ENCODE results near the gene WDR7. TPM values are rescaled to one million over a fixed set of nuclear protein-coding genes. Genes with fewer than 3 reads are reported as not detected.

The WDR7 gene
- total and polyA plus RNA-seq, 2 experiments from 2014 or later, result 7.0 to 14.8 TPM

DNA sequence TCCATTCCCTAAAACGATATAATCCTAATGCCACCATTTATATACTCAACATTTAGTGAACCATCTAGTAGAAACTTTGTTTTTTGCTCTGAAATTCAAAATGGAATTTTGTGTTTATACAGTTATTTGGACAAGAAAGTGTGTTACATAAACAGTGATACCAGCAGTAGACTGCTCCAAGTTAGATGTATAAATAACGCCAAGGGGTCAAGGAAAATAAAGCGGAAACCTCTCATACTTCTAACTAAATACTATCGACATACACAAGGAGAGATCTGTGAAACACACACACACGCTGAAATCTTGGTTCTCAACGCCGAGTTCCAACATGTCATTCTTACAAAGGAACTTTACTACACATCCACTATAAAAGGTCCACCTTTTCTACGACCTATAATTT is 14.0 kb upstream of the WDR7 start:
- H3K9me3 Mint-ChIP-seq, result no peaks in the 10 kb centered on the region; the same call in 2 of the 3 replicates
- Histone ChIP-seq H3K4me1 (ENCODE audit: insufficient read depth) (peaks cover 14% of the 10 kb centered on the region; the same call in 1 of the 2 replicates), H3K27me3 (ENCODE audit: insufficient read depth) (no peaks in the 10 kb centered on the region), H3K36me3 (ENCODE audit: insufficient read depth) (no peaks in the 10 kb centered on the region), H3F3A (replicated peaks; ENCODE audit: low read depth) (no peaks in the 10 kb centered on the region), H4K20me1 (replicated peaks; ENCODE audit: insufficient read depth) (peaks cover 26% of the 10 kb centered on the region), H3K4me3 (peak overlapping the region; percentile 98), H2AFZ (no peak overlapping the region), H3K79me2 (replicated peaks; ENCODE audit: insufficient read depth) (peaks cover 61% of the 10 kb centered on the region), H3K27ac (ENCODE audit: low read depth) (no peak overlapping the region), H3K4me2 (peak overlapping the region; percentile 89), H3K9me2 (ENCODE audit: insufficient read depth) (no peaks in the 10 kb centered on the region)
- H3K4me1 Mint-ChIP-seq, result peaks cover 13% of the 10 kb centered on the region
- H3K36me3 Mint-ChIP-seq (ENCODE audit: low read depth), result peaks cover 22% of the 10 kb centered on the region
- H3K27me3 Mint-ChIP-seq (ENCODE audit: insufficient read depth, low read depth, poor library complexity), result peaks cover 7% of the 10 kb centered on the region
- H3K4me3 Mint-ChIP-seq, result peak overlapping the region; percentile 100
- DNase-seq (ENCODE audit: low spot score) (no peak), ATAC-seq (no peak)
- TF ChIP-seq ZNF331 (CRISPR knock-in tag; IDR thresholded peaks at IDR 0.05; ENCODE audit: low read depth) (no peak), ZNF114 (CRISPR knock-in tag; IDR thresholded peaks at IDR 0.05) (no peak), STAT1 (IDR thresholded peaks at IDR 0.05; ENCODE audit: unreplicated experiment) (no peak)
- peak overlapping the region; percentile 100 for H3K27ac Mint-ChIP-seq

DNA sequence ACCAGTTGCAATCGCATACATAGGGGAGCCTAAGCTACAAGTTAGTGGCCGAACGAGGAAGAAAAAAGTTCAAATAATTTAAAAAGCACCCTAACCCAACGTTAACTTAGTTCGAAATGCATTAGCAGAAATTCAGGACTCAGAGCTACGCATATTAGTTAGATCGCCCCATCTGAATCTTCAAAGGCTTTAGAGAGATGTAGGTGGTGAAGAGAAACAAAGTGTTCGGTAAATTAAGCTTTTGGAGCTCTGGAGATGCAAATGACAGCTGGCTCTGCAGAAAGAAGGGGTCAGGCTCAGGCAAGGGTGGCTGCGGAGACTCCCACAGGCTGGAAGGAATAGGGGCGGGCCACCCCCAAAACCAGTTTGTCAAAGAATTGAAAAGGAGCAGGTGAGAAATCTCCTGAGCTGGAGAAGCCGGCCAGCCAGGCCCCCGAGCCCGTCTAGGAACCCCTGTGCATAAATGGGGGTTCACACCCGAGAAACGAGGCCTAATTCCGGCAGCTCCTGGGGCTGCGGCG is 13.4 kb upstream of the WDR7 start:
- no peak for TF ChIP-seq POLR2AphosphoS5 (IDR thresholded peaks at IDR 0.05; ENCODE audit: low read depth)
- no peak for TF ChIP-seq ZNF114 (CRISPR knock-in tag; IDR thresholded peaks at IDR 0.05)
- TF ChIP-seq EZH2 (IDR thresholded peaks at IDR 0.05; ENCODE audit: low read depth, unreplicated experiment), result no peak
- TF ChIP-seq STAT1 (IDR thresholded peaks at IDR 0.05; ENCODE audit: unreplicated experiment), result no peak
- no peak for TF ChIP-seq CREB1 (CRISPR knock-in tag; IDR thresholded peaks at IDR 0.05; ENCODE audit: low read depth)
- TF ChIP-seq, protein P1, sequence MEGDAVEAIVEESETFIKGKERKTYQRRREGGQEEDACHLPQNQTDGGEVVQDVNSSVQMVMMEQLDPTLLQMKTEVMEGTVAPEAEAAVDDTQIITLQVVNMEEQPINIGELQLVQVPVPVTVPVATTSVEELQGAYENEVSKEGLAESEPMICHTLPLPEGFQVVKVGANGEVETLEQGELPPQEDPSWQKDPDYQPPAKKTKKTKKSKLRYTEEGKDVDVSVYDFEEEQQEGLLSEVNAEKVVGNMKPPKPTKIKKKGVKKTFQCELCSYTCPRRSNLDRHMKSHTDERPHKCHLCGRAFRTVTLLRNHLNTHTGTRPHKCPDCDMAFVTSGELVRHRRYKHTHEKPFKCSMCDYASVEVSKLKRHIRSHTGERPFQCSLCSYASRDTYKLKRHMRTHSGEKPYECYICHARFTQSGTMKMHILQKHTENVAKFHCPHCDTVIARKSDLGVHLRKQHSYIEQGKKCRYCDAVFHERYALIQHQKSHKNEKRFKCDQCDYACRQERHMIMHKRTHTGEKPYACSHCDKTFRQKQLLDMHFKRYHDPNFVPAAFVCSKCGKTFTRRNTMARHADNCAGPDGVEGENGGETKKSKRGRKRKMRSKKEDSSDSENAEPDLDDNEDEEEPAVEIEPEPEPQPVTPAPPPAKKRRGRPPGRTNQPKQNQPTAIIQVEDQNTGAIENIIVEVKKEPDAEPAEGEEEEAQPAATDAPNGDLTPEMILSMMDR (conservative IDR thresholded peaks at IDR 0.05; ENCODE audit: low read depth in 2 of 2), result no peak
- no peak for TF ChIP-seq JUNB (IDR thresholded peaks at IDR 0.05; ENCODE audit: unreplicated experiment)
- TF ChIP-seq EZH2phosphoT487 (IDR thresholded peaks at IDR 0.05; ENCODE audit: unreplicated experiment), result no peak
- TF ChIP-seq ZNF331 (CRISPR knock-in tag; IDR thresholded peaks at IDR 0.05; ENCODE audit: low read depth), result no peak
- TF ChIP-seq, protein P2, sequence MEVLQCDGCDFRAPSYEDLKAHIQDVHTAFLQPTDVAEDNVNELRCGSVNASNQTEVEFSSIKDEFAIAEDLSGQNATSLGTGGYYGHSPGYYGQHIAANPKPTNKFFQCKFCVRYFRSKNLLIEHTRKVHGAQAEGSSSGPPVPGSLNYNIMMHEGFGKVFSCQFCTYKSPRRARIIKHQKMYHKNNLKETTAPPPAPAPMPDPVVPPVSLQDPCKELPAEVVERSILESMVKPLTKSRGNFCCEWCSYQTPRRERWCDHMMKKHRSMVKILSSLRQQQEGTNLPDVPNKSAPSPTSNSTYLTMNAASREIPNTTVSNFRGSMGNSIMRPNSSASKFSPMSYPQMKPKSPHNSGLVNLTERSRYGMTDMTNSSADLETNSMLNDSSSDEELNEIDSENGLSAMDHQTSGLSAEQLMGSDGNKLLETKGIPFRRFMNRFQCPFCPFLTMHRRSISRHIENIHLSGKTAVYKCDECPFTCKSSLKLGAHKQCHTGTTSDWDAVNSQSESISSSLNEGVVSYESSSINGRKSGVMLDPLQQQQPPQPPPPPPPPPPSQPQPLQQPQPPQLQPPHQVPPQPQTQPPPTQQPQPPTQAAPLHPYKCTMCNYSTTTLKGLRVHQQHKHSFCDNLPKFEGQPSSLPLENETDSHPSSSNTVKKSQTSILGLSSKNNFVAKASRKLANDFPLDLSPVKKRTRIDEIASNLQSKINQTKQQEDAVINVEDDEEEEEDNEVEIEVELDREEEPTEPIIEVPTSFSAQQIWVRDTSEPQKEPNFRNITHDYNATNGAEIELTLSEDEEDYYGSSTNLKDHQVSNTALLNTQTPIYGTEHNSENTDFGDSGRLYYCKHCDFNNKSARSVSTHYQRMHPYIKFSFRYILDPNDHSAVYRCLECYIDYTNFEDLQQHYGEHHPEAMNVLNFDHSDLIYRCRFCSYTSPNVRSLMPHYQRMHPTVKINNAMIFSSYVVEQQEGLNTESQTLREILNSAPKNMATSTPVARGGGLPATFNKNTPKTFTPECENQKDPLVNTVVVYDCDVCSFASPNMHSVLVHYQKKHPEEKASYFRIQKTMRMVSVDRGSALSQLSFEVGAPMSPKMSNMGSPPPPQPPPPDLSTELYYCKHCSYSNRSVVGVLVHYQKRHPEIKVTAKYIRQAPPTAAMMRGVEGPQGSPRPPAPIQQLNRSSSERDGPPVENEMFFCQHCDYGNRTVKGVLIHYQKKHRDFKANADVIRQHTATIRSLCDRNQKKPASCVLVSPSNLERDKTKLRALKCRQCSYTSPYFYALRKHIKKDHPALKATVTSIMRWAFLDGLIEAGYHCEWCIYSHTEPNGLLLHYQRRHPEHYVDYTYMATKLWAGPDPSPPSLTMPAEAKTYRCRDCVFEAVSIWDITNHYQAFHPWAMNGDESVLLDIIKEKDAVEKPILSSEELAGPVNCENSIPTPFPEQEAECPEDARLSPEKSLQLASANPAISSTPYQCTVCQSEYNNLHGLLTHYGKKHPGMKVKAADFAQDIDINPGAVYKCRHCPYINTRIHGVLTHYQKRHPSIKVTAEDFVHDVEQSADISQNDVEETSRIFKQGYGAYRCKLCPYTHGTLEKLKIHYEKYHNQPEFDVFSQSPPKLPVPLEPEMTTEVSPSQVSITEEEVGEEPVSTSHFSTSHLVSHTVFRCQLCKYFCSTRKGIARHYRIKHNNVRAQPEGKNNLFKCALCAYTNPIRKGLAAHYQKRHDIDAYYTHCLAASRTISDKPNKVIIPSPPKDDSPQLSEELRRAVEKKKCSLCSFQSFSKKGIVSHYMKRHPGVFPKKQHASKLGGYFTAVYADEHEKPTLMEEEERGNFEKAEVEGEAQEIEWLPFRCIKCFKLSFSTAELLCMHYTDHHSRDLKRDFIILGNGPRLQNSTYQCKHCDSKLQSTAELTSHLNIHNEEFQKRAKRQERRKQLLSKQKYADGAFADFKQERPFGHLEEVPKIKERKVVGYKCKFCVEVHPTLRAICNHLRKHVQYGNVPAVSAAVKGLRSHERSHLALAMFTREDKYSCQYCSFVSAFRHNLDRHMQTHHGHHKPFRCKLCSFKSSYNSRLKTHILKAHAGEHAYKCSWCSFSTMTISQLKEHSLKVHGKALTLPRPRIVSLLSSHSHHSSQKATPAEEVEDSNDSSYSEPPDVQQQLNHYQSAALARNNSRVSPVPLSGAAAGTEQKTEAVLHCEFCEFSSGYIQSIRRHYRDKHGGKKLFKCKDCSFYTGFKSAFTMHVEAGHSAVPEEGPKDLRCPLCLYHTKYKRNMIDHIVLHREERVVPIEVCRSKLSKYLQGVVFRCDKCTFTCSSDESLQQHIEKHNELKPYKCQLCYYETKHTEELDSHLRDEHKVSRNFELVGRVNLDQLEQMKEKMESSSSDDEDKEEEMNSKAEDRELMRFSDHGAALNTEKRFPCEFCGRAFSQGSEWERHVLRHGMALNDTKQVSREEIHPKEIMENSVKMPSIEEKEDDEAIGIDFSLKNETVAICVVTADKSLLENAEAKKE (CRISPR knock-in tag; IDR thresholded peaks at IDR 0.05), result no peak
- H3K27me3 Mint-ChIP-seq (ENCODE audit: insufficient read depth, low read depth, poor library complexity), result peaks cover 7% of the 10 kb centered on the region
- peak overlapping the region; percentile 100 for H3K27ac Mint-ChIP-seq
- ATAC-seq (peak; percentile 49), DNase-seq (ENCODE audit: low spot score) (peak; percentile 49)
- H3K4me3 ChIP-seq, result peak overlapping the region; percentile 98
- peak overlapping the region; percentile 89 for H3K4me2 ChIP-seq
- no peaks in the 10 kb centered on the region for H3K36me3 ChIP-seq (ENCODE audit: insufficient read depth)
- H3K4me3 Mint-ChIP-seq, result peak overlapping the region; percentile 100
- H3K27me3 ChIP-seq (ENCODE audit: insufficient read depth), result no peaks in the 10 kb centered on the region
- H2AFZ ChIP-seq, result peak overlapping the region; percentile 53; the same call in 1 of the 2 replicates
- peaks cover 13% of the 10 kb centered on the region for H3K4me1 Mint-ChIP-seq
- no peaks in the 10 kb centered on the region; the same call in 2 of the 3 replicates for H3K9me3 Mint-ChIP-seq
- H3K79me2 ChIP-seq (replicated peaks; ENCODE audit: insufficient read depth), result peaks cover 55% of the 10 kb centered on the region
- H4K20me1 ChIP-seq (replicated peaks; ENCODE audit: insufficient read depth), result peaks cover 26% of the 10 kb centered on the region
- peak overlapping the region; percentile 97 for H3K27ac ChIP-seq (ENCODE audit: low read depth)
- peaks cover 14% of the 10 kb centered on the region; the same call in 1 of the 2 replicates for H3K4me1 ChIP-seq (ENCODE audit: insufficient read depth)
- H3F3A ChIP-seq (replicated peaks; ENCODE audit: low read depth), result no peaks in the 10 kb centered on the region
- peaks cover 21% of the 10 kb centered on the region for H3K36me3 Mint-ChIP-seq (ENCODE audit: low read depth)
- H3K9me2 ChIP-seq (ENCODE audit: insufficient read depth), result no peaks in the 10 kb centered on the region
